OCI-LY1 (cell line): ENCODE measurements around the gene AFDN.

Experiments used
- H2AFZ ChIP-seq: fragments of 200-600 bp; sonication (generic), shearing (Covaris generic); 2 replicates; pipeline ENCODE4 v1.6.0; 2014; ENCODE audit warnings: antibody characterized with exemption, mild to moderate bottlenecking, low read length
- H3F3A ChIP-seq: fragments of 200-600 bp; sonication (generic), shearing (Covaris generic); 2 replicates; pipeline ENCODE4 v1.6.0; 2014; ENCODE audit warnings: mild to moderate bottlenecking, antibody characterized with exemption, low read length, moderate library complexity; ENCODE audit not compliant: insufficient read depth
- H3K27ac ChIP-seq: fragments of 200-600 bp; sonication (generic); 2 replicates; pipeline ENCODE4 v1.5.1; 2014; ENCODE audit warnings: low read length, mixed run types, mild to moderate bottlenecking, low read depth; ENCODE audit not compliant: poor library complexity, severe bottlenecking
- H3K27me3 ChIP-seq: fragments of 200-600 bp; sonication (generic); 2 replicates; pipeline ENCODE4 v1.6.0; 2014; ENCODE audit warnings: antibody characterized with exemption, mild to moderate bottlenecking, low read length, moderate library complexity; ENCODE audit not compliant: insufficient read depth
- H3K36me3 ChIP-seq: fragments of 200-600 bp; sonication (generic); 2 replicates; pipeline ENCODE4 v1.6.1; 2014; ENCODE audit warnings: mild to moderate bottlenecking, antibody characterized with exemption, low read length, moderate library complexity, mixed read lengths; ENCODE audit not compliant: insufficient read depth
- H3K4me1 ChIP-seq: fragments of 200-600 bp; sonication (generic); 2 replicates; pipeline ENCODE4 v1.5.1; 2014; ENCODE audit warnings: mild to moderate bottlenecking, low read length, moderate library complexity; ENCODE audit not compliant: insufficient read depth, severe bottlenecking
- H3K4me2 ChIP-seq: fragments of 200-600 bp; sonication (generic), shearing (Covaris generic); 2 replicates; pipeline ENCODE4 v1.6.1; 2014; ENCODE audit warnings: low read length
- H3K4me3 ChIP-seq: fragments of 200-600 bp; sonication (generic); 2 replicates; pipeline ENCODE4 v1.5.1; 2014; ENCODE audit warnings: low read length, low read depth, mild to moderate bottlenecking, mixed read lengths; ENCODE audit not compliant: poor library complexity, severe bottlenecking
- H3K79me2 ChIP-seq: fragments of 200-600 bp; shearing (Covaris generic); 2 replicates; pipeline ENCODE4 v1.6.1; 2016; ENCODE audit warnings: mixed run types, low read length, mixed read lengths; ENCODE audit not compliant: insufficient read depth
- H3K9ac ChIP-seq: fragments of 200-600 bp; sonication (generic), shearing (Covaris generic); 2 replicates; pipeline ENCODE4 v1.6.1; 2014; ENCODE audit warnings: mild to moderate bottlenecking, low read length, mixed read lengths
- H3K9me2 ChIP-seq: fragments of 200-600 bp; sonication (generic), shearing (Covaris generic); 2 replicates; pipeline ENCODE4 v1.6.1; 2014; ENCODE audit warnings: low read depth, mild to moderate bottlenecking, low read length, mixed read lengths
- H3K9me3 ChIP-seq: fragments of 200-600 bp; shearing (Covaris generic); 2 replicates; pipeline ENCODE4 v1.6.1; 2014; ENCODE audit warnings: low read length, mixed read lengths
- H4K20me1 ChIP-seq: fragments of 200-600 bp; sonication (generic), shearing (Covaris generic); 2 replicates; pipeline ENCODE4 v1.6.0; 2016; ENCODE audit warnings: mild to moderate bottlenecking, low read length; ENCODE audit not compliant: insufficient read depth
- CTCF ChIP-seq: fragments of 200-600 bp; sonication (generic), shearing (Covaris generic); IDR thresholded peaks from 2 replicates; pipeline ENCODE4 v1.5.1; 2017; ENCODE audit warnings: mild to moderate bottlenecking, antibody characterized with exemption, low read length, moderate library complexity, mixed read lengths
- EZH2 ChIP-seq: fragments of 200-600 bp; sonication (generic), shearing (Covaris generic); IDR thresholded peaks from 2 replicates; pipeline ENCODE4 v1.8.0; 2017; ENCODE audit warnings: borderline replicate concordance, mixed run types, mild to moderate bottlenecking, antibody characterized with exemption, low read length, moderate library complexity, mixed read lengths

AFDN gene

GRCh38 chr6:167855825-167856425 is 29.2 kb downstream of the AFDN start:
- no peaks in the 10 kb centered on the region for H3K36me3 ChIP-seq
- no peak overlapping the region for H3K4me2 ChIP-seq
- no peaks in the 10 kb centered on the region for H3K79me2 ChIP-seq
- no peak overlapping the region for H3K27ac ChIP-seq
- H4K20me1 ChIP-seq: no peaks in the 10 kb centered on the region; the same call in 1 of the 2 replicates
- no peak overlapping the region for H3K9ac ChIP-seq
- H3K9me2 ChIP-seq: no peaks in the 10 kb centered on the region
- H3K9me3 ChIP-seq: no peaks in the 10 kb centered on the region
- H3K4me3 ChIP-seq: no peak overlapping the region
- no peak overlapping the region for H2AFZ ChIP-seq
- TF ChIP-seq EZH2 (no peak), CTCF (no peak)
- H3F3A ChIP-seq: no peaks in the 10 kb centered on the region
- no peaks in the 10 kb centered on the region for H3K4me1 ChIP-seq
- H3K27me3 ChIP-seq: no peaks in the 10 kb centered on the region

GRCh38 chr6:167856474-167856873 is 29.8 kb downstream of the AFDN start:
- no peaks in the 10 kb centered on the region for H3K27me3 ChIP-seq
- H3K36me3 ChIP-seq: no peaks in the 10 kb centered on the region
- H3K4me3 ChIP-seq: no peak overlapping the region
- H3K9me2 ChIP-seq: no peaks in the 10 kb centered on the region
- no peak overlapping the region for H3K9ac ChIP-seq
- no peak overlapping the region for H3K27ac ChIP-seq
- H3K79me2 ChIP-seq: no peaks in the 10 kb centered on the region
- H4K20me1 ChIP-seq: no peaks in the 10 kb centered on the region; the same call in 1 of the 2 replicates
- no peaks in the 10 kb centered on the region for H3K9me3 ChIP-seq
- H3K4me1 ChIP-seq: no peaks in the 10 kb centered on the region
- no peak overlapping the region for H3K4me2 ChIP-seq
- no peak overlapping the region for H2AFZ ChIP-seq
- TF ChIP-seq EZH2 (no peak), CTCF (no peak)
- H3F3A ChIP-seq: no peaks in the 10 kb centered on the region

- Histone ChIP-seq H3K9me2 (no peaks in the 10 kb centered on the region), H3K79me2 (no peaks in the 10 kb centered on the region), H3K9me3 (no peaks in the 10 kb centered on the region), H3K27me3 (no peaks in the 10 kb centered on the region), H3K4me3 (no peak overlapping the region), H3K27ac (no peak overlapping the region), H4K20me1 (no peaks in the 10 kb centered on the region; the same call in 1 of the 2 replicates), H2AFZ (no peak overlapping the region), H3K4me1 (no peaks in the 10 kb centered on the region), H3K36me3 (no peaks in the 10 kb centered on the region), H3K4me2 (no peak overlapping the region), H3K9ac (no peak overlapping the region), H3F3A (no peaks in the 10 kb centered on the region)
- no peak for TF ChIP-seq CTCF
- no peak for TF ChIP-seq EZH2
Measured at GRCh38 chr6:167856999-167857660, 30.4 kb downstream of the AFDN start.
